Activated CD8-positive, alpha-beta memory T cell treated with anti-CD3 and anti-CD28 coated beads, Interleukin-2, amount 50 U/mL, for 1 hour (primary cell): Measurements from ENCODE around the gene ATAD3B.
"Not testable (repeated sequence)": the region's sequence is repeated elsewhere in the genome, so short reads cannot be mapped to it uniquely, and the experiment has no call there.

Experiments
- DNase-seq: peaks from one replicate; pipeline ENCODE4 v3.0.0-alpha.2; 2020; ENCODE audit errors: extremely low read depth

Gene ATAD3B

DNA sequence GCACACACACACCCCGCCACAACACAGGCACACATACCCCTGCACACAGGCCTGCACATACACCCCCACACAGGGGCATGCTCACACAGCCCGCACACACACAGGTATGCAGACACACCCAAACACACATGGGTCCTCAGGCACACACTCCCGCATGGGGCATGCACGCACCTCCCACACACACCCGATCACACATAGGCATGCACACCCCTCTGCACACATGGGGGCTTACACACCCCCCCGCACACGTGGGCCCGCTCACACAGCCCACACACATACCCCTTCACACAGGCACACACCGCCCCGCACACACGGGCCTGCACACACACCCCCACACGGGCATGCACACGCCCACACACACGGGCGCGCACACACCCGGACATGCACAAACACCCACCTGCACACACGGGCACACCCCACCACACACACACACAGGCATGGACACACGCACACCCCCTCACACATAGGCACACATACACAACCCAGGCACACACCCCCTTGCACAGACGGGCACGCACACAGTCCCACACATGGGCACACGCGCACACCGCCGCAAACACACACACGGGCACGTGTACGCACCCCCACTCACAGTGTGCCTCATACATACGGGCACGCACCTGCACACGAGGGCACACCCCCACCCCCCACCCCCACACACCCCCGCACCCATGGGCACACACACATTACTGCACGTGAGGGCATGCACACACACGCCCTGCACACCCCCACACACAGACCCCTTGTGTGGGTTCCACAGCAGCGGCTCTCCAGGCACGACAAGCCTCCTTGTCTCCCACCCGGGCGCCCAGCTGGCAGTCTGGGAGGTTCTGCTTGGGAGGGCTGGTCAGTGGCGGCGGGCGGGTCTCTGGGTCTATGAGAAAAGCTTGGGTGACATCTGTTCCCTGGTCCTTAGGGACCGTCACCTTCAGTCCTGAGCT is 8.3 kb downstream of the ATAD3B start:
- no peak for DNase-seq

DNA sequence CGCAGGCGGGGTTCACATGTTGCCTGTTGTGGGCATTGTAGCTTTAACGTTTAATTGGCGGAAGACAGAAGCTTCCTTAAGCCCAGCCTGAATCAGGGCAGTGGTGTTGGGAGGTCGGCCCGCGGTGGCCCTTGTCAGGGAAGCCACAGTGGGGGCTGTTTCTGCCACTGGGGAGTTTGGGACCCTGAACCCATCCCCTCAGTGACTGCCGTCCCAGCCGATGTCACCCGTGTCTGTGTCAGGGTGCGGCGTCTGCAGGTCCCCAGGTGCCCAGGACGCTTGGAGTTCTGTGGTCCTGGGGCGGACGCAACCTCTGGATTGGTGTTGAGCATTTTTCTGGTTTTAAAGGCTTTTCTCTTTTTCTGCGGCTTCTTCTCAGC is 8.9 kb downstream of the ATAD3B start:
- DNase-seq = not testable (repeated sequence)

DNA sequence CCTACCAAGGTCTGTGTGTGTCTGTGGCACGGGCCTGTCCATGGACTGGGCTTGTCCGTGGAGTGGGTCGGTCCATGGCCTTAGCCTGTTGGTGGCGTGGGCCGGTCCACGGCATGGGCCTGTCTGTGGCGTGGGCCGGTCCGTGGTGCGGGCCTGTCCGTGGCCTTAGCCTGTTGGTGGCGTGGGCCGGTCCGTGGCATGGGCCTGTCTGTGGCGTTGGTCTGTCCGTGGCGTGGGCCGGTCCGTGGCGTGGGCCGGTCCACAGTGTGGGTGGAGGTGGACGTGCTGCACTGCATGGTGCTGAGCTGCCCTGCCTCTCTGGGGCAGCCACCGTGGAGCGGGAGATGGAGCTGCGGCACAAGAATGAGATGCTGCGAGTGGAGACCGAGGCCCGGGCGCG is 10.2 kb downstream of the ATAD3B start:
- not testable (repeated sequence) for DNase-seq

DNA sequence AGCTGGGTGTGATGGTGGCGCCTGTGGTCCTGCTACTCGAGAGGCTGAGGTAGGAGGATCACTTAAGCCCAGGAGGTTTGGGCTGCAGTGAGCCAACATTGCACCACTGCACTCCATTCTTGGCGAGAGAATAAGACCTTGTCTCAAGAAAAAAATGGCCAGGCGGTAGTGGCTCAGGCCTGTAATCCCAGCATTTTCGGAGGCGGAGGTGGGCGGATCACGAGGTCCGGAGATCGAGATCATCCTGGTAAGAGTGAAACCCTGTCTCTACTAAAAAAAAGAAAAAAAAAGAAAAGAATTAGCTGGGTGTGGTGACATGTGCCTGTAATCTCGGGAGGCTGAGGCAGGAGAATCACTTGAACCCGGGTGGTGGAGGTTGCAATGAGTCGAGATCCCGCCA is 11.3 kb downstream of the ATAD3B start:
- no peak for DNase-seq

DNA sequence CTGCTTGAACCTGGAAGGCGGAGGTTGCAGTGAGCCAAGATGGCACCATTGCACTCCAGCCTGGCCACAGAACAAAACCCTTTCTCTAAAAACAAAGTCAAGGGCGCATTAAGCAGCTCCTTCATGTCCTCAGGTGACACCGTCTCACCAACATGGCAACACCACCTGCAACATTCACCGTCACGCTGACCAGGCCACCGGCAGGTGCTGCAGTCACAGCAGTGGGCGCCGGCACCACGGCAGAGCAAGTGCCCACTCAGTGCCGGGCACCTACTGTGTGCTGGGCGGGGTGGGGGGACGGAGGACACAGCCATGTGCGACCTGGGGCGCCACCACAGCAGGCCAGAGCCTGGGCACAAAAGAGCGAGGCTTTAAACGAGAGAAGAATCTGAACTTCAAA is 12.1 kb downstream of the ATAD3B start:
- no peak for DNase-seq

DNA sequence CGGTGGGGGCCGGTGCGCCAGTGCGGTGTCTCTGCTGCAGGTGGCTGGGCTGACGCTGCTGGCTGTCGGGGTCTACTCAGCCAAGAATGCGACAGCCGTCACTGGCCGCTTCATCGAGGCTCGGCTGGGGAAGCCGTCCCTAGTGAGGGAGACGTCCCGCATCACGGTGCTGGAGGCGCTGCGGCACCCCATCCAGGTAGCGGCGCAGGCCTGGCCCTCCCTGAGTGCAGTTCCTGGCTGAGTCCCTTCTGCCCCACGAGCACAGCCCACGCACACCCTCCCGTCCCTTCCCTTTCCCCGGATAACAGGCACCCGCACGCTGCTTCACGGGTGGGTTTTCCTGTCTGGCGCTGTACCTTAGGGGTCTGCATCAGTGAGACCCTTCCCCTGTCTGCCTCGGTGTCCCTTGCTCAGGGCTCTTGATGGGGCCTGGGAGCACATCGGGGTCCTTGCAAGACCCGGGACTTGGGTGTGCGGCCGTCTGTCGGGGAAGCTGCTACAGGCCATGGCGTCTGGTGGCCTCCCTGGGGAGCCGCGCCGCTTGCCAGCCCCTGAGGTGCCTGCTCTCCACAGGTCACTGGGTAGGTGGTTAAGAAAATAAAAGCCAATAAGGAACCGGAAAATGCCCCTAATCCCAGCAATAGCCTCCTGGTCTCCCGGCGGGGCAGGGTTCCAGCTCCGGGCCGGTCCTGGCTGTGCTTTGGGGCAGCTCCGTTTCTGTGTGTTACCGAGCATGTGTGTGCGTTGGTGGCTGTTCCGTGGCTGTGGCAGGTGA is 13.6 kb downstream of the ATAD3B start:
- DNase-seq = not testable (repeated sequence)

DNA sequence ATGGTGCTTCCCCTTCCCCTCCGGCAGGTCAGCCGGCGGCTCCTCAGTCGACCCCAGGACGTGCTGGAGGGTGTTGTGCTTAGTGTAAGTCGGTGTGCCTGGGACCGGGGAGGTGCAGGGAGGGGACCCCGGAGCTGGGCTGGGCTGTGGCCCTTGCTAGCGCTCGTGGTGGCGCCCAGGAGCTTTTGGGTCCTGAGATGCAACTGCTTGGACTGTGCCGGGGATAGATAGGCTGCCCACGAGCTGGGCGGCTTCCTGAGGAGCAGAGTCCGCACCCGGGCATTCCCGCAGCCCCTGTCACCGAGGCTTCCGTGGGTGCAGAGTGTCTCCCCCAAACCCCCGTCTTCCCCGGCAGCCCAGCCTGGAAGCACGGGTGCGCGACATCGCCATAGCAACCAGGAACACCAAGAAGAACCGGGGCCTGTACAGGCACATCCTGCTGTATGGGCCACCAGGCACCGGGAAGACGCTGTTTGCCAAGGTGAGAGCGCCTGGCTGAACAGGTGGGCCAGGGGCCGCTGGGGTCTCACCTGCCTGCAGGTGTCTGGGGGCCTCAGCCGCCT is 14.3 kb downstream of the ATAD3B start:
- DNase-seq = not testable (repeated sequence)

DNA sequence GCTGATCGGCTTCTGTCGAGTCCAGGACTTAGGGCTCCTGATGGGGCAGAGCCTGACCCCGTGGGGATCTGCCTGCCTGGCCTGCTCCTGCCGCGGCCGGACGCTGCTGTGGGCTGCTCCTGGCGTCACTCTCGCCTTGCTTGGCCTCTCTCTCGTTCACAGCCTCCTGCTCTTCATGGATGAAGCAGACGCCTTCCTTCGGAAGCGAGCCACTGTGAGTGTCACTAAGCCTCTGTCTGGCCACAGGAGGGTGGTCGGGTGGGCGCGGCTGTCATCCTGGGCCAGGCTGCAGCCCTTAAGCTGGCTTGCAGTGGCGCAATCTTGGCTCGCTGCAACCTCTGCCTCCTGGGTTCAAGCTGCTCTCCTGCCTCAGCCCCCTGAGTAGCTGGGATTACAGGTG is 16.1 kb downstream of the ATAD3B start:
- DNase-seq = no peak

DNA sequence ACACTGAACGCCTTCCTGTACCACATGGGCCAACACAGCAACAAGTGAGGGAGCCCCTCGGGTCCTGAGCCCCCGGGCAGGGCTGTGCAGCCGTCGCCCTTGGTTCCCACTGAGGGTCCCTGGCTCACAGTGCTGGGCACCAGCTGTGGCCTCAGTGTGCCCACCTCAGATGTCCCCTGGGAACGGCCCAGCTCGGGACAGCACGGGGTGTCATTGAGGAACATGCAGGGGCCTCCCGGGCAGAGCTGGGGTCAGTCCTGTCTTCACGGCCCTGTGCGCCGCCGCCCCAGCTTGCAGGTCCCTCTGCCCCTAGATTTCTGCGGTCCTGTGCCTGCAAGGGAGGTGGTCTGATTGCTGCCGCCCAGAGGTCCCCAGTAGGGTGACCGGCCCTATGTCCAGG is 17.7 kb downstream of the ATAD3B start:
- no peak for DNase-seq

DNA sequence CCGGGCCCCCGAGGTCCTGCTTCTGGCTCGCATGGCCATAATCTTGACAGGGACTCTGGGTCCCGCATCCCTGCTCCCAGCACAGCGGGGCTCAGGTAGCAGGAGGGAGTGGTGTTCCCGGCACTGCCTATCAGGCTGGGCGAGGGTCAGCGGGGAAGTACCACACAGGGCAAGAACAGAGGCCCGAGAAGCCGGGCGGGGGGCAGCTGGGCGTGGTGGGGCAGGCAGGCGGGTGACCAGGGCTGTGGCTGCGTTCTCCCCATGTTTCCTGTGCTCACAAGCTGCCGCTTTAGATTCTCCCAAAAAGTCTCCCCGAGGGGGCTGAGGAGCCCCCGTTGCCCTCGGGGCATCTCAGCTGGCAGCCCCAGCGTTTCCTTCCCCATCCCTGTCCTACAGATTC is 18.3 kb downstream of the ATAD3B start:
- no peak for DNase-seq

DNA sequence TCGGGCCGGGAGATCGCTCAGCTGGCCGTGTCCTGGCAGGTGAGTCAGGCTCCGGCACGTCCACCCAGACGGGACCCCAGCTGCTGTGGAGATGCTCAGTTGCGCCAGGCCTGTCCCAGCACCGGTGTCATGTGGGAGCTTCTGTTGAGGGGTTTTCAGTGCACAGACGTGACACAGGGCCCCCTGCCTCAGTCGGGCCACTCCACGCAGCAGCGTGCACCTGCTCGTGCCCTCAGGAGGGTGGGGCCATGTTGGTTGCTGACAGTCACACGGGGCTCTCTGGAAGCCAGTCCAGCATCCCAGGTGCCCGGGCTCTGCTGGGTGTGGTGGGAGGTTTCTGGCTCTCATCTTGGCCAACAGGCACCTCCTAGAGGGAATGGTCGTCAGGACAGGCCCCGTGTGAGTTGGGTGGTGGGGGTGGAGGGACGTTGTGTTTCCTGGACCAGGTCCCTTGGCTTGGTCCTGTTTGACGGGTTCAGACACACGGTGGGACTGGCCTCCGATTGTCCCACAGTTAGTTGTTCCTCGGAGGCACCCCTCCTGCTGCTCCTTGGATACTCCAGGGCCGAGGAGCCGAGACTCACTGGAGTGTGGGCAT is 19.2 kb downstream of the ATAD3B start:
- DNase-seq = no peak

DNA sequence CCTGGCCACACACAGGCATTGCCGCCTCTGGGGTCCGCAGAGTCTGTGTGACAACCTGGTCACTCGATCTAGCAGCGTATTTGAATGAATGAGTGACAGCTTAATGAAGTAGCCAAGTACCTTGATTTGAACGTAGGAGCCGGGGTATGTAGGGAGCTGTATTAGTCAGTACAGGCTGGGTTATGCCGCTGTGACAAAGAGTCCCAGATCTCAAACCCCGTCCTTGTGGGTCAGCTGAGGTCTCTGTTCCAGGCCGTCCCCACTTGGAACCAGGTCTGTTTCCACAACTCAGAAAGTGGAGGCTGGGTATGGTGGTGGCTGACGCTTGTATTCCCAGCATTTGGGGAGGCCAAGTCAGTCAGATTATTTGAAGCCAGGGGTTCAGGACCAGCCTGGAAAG is 20.0 kb downstream of the ATAD3B start:
- DNase-seq = no peak

DNA sequence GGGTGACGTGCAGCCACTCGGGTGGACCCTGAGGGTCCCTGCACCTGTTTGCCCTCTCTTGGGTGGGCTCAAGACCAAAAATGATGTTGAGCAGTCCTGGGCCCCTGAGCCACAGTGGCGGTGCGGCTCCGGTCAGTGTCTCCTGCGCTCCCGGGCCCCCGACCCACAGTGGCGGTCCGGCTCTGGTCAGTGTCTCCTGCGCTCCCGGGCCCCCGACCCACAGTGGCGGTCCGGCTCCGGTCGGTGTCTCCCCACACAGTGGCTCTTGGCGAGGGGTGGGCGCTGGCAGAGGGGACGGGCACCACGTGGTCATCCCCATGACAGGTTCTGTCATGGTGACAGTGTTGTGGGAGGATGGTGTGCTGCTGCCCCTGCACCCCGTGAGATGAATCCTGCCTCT is 22.7 kb downstream of the ATAD3B start:
- DNase-seq = not testable (repeated sequence)

DNA sequence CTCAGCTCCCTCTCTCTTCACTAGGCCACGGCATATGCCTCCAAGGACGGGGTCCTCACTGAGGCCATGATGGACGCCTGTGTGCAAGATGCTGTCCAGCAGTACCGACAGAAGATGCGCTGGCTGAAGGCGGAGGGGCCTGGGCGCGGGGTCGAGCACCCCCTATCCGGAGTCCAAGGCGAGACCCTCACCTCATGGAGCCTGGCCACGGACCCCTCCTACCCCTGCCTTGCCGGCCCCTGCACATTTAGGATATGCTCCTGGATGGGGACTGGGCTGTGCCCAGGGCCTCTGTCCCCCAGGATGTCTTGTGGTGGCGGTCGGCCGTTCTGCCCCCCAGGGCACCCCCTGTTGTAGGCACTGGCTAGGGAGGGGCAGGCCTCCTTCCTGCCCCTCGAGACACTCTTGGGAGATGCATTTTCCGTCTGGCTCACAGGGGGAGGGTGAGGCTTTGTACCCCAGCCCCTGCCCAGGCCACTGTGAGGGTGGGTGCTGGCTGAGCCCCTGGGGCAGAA is 24.0 kb downstream of the ATAD3B start:
- not testable (repeated sequence) for DNase-seq

DNA sequence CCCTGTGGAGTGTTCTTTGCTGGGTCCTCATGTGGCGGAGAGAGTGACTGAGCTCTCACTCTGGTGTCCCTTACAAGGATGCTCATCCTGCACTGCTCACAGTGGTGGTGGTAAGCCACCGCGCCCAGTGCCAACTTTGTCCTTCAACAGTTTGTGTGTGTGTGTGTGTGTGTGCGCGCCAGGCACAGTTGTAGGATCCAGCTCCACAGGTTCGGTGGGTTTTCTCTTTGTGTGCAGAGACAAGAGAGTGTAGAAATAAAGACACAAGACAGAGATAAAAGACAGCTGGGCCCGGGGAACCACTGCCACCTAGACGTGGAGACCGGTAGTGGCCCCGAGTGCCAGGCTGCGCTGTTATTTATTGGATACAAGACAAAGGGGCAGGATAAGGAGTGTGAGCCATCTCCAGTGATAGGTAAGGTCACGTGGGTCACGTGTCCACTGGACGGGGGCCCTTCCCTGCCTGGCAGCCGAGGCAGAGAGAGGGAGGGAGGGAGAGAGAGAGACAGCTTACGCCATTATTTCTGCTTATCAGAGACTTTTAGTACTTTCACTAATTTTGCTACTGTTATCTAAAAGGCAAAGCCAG is 33.3 kb downstream of the ATAD3B start:
- DNase-seq = peak; percentile 17

DNA sequence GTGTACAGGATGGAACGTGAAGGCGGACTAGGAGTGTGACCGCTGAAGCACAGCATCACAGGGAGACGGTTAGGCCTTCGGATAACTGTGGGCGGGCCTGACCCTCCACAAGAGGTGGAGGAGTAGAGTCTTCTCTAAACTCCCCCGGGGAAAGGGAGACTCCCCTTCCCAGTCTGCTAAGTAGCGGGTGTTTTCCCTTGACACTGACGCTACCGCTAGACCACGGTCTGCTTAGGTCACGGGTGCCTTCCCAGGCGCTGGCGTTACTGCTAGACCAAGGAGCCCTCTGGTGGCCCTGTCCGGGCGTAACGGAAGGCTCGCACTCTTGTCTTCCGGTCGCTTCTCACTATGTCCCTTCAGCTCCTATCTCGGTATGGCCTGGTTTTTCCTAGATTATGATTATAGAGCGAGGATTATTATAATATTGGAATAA is 33.8 kb downstream of the ATAD3B start:
- not testable (repeated sequence) for DNase-seq

DNA sequence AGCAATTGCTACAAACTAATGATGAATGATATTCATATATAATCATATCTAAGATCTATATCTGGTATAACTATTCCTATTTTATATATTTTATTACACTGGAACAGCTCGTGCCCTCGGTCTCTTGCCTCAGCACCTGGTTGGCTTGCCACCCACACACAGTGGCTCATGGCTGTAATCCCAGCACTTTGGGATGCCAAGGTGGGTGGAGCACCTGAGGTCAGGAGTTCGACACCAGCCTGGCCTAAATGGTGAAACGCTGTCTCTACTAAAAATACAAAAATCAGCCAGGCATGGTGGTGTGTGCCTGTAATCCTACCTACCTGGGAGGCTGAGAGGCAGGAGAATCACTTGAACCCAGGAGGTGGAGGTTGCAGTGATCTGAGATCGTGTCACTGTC is 34.2 kb downstream of the ATAD3B start:
- not testable (repeated sequence) for DNase-seq

DNA sequence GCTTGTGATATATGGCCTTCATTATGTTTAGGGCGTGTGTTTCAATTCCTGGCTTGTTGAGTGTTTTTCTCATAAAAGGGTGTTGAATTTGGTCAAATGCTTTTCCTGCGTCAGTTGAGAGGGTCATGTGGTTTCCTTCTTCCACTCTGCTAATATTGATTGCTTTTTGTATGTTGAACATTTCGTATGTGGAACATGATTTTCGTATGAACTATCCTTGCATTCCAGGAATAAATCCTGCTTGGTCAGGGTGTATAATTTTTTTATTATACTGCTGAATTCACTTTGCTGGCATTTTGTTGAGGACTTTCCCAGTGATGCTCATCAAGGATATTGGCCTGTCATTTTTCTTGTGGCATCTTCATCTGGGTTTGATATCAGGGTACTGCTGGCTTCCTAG is 35.7 kb downstream of the ATAD3B start:
- DNase-seq = no peak

DNA sequence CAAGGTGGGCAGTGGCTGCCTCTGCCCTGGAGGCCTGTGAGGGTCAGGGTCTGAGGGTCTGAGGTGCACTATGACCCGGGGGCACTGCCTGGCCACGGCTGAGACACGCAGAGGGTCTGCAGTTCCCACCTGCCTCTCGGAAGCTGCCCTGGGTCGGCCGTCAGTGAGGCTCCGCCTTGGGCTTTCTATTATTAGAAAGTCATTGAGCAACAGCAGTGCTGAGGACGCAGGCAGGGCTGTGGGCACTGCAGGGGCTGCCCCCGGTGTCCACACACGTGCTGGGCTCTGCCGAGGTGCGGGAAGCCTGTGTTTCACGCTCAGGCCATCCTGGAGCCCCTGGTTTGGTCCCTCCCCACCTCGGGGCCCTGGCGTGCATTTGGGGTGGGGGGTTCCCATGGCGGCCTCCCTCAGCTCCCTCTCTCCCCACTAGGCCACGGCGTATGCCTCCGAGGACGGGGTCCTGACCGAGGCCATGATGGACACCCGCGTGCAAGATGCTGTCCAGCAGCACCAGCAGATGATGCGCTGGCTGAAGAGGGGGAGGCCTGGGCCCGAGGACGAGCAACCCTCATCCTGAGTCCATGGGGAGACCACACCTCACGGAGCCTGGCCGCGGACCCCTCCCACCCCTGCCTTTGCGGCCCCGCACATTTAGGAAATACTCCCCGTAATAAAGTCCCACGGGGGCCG is 37.4 kb downstream of the ATAD3B start:
- not testable (repeated sequence) for DNase-seq

DNA sequence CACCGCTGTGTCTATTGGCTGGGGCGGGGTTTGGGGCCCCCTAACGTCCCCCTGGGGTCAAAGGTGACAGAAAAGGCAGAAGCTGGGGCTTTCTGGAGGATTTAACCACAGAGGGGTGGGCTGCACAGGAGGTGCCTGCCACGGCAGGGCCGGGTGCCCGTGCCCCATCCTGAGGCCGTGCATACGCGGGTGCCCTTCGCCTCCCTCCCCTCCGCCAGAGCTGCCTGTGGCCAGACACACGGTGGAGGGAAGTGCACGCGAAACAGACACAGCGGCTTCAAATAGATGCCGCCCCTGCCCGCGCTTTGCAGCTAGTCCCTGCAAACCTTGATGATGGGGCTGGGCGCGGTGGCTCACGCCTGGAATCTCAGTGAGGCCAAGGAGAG is 37.9 kb downstream of the ATAD3B start:
- not testable (repeated sequence) for DNase-seq
